Lower leg skin (tissue), 4 donors: ENCODE data around the gene DMD. TPM values are rescaled to one million over a fixed set of nuclear protein-coding genes. Genes with fewer than 3 reads are reported as not detected.
"Not testable (repeated sequence)": the region's sequence is repeated elsewhere in the genome, so short reads cannot be mapped to it uniquely, and the experiment has no call there.

Experiments used
- DNase-seq, 2 donors: peaks; one replicate each; pipeline ENCODE4 v3.0.0-alpha.2; 2019; ENCODE audit warnings: low spot score in 2 of 2
- H3K4me3 ChIP-seq: fragments of 200-600 bp; sonication (generic); 2 replicates; pipeline ENCODE4 v1.5.1; 2017; ENCODE audit warnings: mild to moderate bottlenecking, low read depth; ENCODE audit not compliant: poor library complexity, severe bottlenecking
- CTCF ChIP-seq, 3 donors: fragments of 450-650 bp; IDR thresholded peaks; one replicate each; pipeline ENCODE4 v1.5.1; 2016; ENCODE audit warnings: antibody characterized with exemption in 3 of 3, mild to moderate bottlenecking in 3 of 3, moderate library complexity in 2 of 3
- POLR2A ChIP-seq, 2 donors: fragments of 450-650 bp; IDR thresholded peaks; one replicate each; pipeline ENCODE4 v1.6.1; 2016 to 2017; ENCODE audit warnings: antibody characterized with exemption in 2 of 2, mild to moderate bottlenecking in 1 of 2, moderate library complexity in 1 of 2
- WGBS, 2 donors: methylation state at CpG; one replicate each; pipeline ENCODE4 v1.1.5; 2018; 5-methylcytosine and 5-hydroxymethylcytosine counted together
- intact Hi-C: fragments of 100-400 bp; cut with DNase I; formaldehyde crosslinking; loops from one replicate; pipeline ENCODE4 v1.15.0; 2023; ENCODE audit warnings: low total_unique reads
- total RNA-seq, 4 donors: library from RNA; depleted of rRNA; stranded (reverse); fragments of >200 nt; gene quantifications; one replicate each; pipeline ENCODE4 v1.1.0, GENCODE V29; 2016

DMD gene
- total RNA-seq, 4 donors from 2014 or later = 23.0 to 27.5 (median 26.7) TPM

GRCh38 chrX:31384471-31384870, 1826.9 kb downstream of the DMD start:
- DNase-seq = no peak
- TF ChIP-seq POLR2A (IDR thresholded peaks at IDR 0.05) = no peak
- no peak for TF ChIP-seq CTCF (IDR thresholded peaks at IDR 0.05)
- no peak overlapping the region for H3K4me3 ChIP-seq
- WGBS, 2 donors = 93 to 100% methylated on average over 1 of the region's 1 CpG
- intact Hi-C loops = no loop called here

GRCh38 chrX:31383991-31384390, 1827.4 kb downstream of the DMD start:
- intact Hi-C loops = no loop called here
- no peak overlapping the region for H3K4me3 ChIP-seq
- no peak for DNase-seq
- WGBS, 2 donors = 92 to 97% methylated on average over 8 of the region's 8 CpGs
- TF ChIP-seq CTCF (IDR thresholded peaks at IDR 0.05) (no peak), POLR2A (IDR thresholded peaks at IDR 0.05) (no peak)

- H3K4me3 ChIP-seq, DNase-seq, intact Hi-C loops: not testable (repeated sequence)
- 75 to 78% methylated on average over 6 of the region's 6 CpGs for WGBS, 2 donors
These were observed 1832.4 kb downstream of the DMD start for GRCh38 chrX:31378973-31379372.

- H3K4me3 ChIP-seq, intact Hi-C loops, DNase-seq: not testable (repeated sequence)
- WGBS, 2 donors = 82 to 89% methylated on average over 8 of the region's 8 CpGs
These were observed 1833.5 kb downstream of the DMD start for GRCh38 chrX:31377821-31378220.

GRCh38 chrX:31376408-31377022, 1834.8 kb downstream of the DMD start:
- DNase-seq = no peak
- no peak overlapping the region for H3K4me3 ChIP-seq
- intact Hi-C loops = no loop called here
- no peak for TF ChIP-seq POLR2A (IDR thresholded peaks at IDR 0.05)
- TF ChIP-seq CTCF (IDR thresholded peaks at IDR 0.05) = no peak
- 22 to 31% methylated on average over 2 of the region's 2 CpGs for WGBS, 2 donors

- no peak for DNase-seq
- no peak overlapping the region for H3K4me3 ChIP-seq
- 87 to 98% methylated on average over 4 of the region's 4 CpGs for WGBS, 2 donors
- intact Hi-C loops = no loop called here
- no peak for TF ChIP-seq CTCF (IDR thresholded peaks at IDR 0.05)
- no peak for TF ChIP-seq POLR2A (IDR thresholded peaks at IDR 0.05)
These were observed 1836.6 kb downstream of the DMD start for GRCh38 chrX:31374786-31375185.

GRCh38 chrX:31371956-31372355, 1839.4 kb downstream of the DMD start:
- H3K4me3 ChIP-seq = no peak overlapping the region
- no peak for DNase-seq
- TF ChIP-seq CTCF (IDR thresholded peaks at IDR 0.05) (no peak), POLR2A (IDR thresholded peaks at IDR 0.05) (no peak)
- intact Hi-C loops = no loop called here
- WGBS, 2 donors = 61 to 81% methylated on average over 5 of the region's 5 CpGs
